Measurements from ENCODE around the gene GALNT17.

GALNT17 gene

DNA sequence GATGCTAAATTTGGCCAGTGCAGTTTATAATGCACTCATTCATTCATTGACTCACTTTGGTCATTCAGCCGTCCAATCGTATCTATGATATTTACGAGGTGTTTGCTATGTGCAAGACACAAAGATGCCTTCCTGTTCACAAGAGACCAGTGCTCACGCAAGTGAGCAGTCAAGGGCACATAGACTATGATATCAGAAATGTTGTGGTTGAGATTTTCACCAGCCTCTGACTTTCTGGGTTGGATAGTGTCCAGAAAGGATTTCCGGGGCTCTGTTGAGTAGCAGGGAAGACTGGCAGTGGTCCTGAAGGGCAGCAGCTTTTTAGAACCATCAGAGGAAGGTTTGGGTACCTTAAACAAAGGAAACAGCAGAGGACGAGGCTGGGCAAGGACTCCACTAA is 191.8 kb downstream of the GALNT17 start:
- Histone ChIP-seq H2BK120ac (ENCODE audit: low read depth, low read length) (no peak overlapping the region), H2BK15ac (ENCODE audit: low read depth, poor library complexity, severe bottlenecking) (no peak overlapping the region), H2AK5ac (ENCODE audit: low read length, severe bottlenecking) (no peak overlapping the region), H3K27me3 (ENCODE audit: control insufficient read depth in 1 of 2, insufficient read depth in 1 of 2, low read length in 2 of 2) (no peaks in the 10 kb centered on the region), H3K4me3 (ENCODE audit: insufficient read depth in 1 of 2, low read depth in 1 of 2, low read length in 2 of 2) (no peak overlapping the region), H3K36me3 (ENCODE audit: control insufficient read depth in 1 of 2, insufficient read depth in 2 of 2, low read depth in 1 of 2, low read length in 2 of 2) (no peaks in the 10 kb centered on the region), H3K79me1 (replicated peaks; ENCODE audit: low read length, poor library complexity, severe bottlenecking) (no peaks in the 10 kb centered on the region), H3K4me1 (ENCODE audit: control insufficient read depth, insufficient read depth, low read depth, low read length) (no peaks in the 10 kb centered on the region), H4K91ac (ENCODE audit: low read length) (no peak overlapping the region), H3K4me2 (ENCODE audit: low read length, poor library complexity, severe bottlenecking) (no peak overlapping the region), H3K9me3 (ENCODE audit: control insufficient read depth, low read length) (no peaks in the 10 kb centered on the region), H3K23ac (ENCODE audit: low read length in 2 of 2) (no peak overlapping the region), H3K27ac (ENCODE audit: low read length, poor library complexity, severe bottlenecking) (no peak overlapping the region), H4K8ac (ENCODE audit: low read length) (no peak overlapping the region), H3K18ac (ENCODE audit: low read depth in 1 of 2, low read length in 2 of 2) (no peak overlapping the region), H3K9ac (ENCODE audit: low read length) (no peak overlapping the region), H2BK12ac (ENCODE audit: low read length in 2 of 2) (no peak overlapping the region), H3K14ac (ENCODE audit: low read length in 2 of 2) (no peak overlapping the region), H3K4ac (ENCODE audit: low read depth in 1 of 2, low read length in 2 of 2) (no peak overlapping the region), H2BK5ac (ENCODE audit: low read depth, low read length, poor library complexity, severe bottlenecking) (no peak overlapping the region), H2AFZ (ENCODE audit: low read depth, low read length) (no peak overlapping the region)
- no peak for DNase-seq
- 71% methylated on average over 6 of the region's 6 CpGs for WGBS

DNA sequence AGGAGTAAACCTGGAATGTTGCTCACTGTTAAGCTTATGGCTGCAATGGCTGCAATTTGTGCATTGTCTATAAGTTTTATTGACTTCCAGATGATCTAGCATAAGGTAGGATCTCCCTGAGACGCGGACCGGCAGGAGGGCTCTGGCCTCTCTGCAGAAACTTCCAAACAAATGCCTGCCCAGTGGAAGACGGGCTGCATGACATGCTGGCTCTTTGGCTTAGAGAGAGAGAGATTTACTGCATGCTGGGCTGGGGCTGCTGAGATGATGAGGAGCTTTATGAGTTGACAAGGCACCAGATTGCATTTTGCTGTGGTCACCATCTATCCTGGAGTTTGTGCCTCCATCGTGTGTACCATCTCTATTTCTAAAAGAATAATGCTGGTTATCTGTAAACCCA is 193.2 kb downstream of the GALNT17 start:
- no peaks in the 10 kb centered on the region for H3K27me3 ChIP-seq (ENCODE audit: control insufficient read depth in 1 of 2, insufficient read depth in 1 of 2, low read length in 2 of 2)
- no peak overlapping the region for H3K23ac ChIP-seq (ENCODE audit: low read length in 2 of 2)
- H3K4me3 ChIP-seq (ENCODE audit: insufficient read depth in 1 of 2, low read depth in 1 of 2, low read length in 2 of 2), result no peak overlapping the region
- no peaks in the 10 kb centered on the region for H3K9me3 ChIP-seq (ENCODE audit: control insufficient read depth, low read length)
- H3K4me1 ChIP-seq (ENCODE audit: control insufficient read depth, insufficient read depth, low read depth, low read length), result no peaks in the 10 kb centered on the region
- no peak overlapping the region for H2BK120ac ChIP-seq (ENCODE audit: low read depth, low read length)
- H3K27ac ChIP-seq (ENCODE audit: low read length, poor library complexity, severe bottlenecking), result no peak overlapping the region
- no peak overlapping the region for H3K4me2 ChIP-seq (ENCODE audit: low read length, poor library complexity, severe bottlenecking)
- no peak overlapping the region for H2BK15ac ChIP-seq (ENCODE audit: low read depth, poor library complexity, severe bottlenecking)
- H3K79me1 ChIP-seq (replicated peaks; ENCODE audit: low read length, poor library complexity, severe bottlenecking), result no peaks in the 10 kb centered on the region
- no peak overlapping the region for H4K91ac ChIP-seq (ENCODE audit: low read length)
- no peak overlapping the region for H2AK5ac ChIP-seq (ENCODE audit: low read length, severe bottlenecking)
- no peak overlapping the region for H2BK5ac ChIP-seq (ENCODE audit: low read depth, low read length, poor library complexity, severe bottlenecking)
- no peak overlapping the region for H4K8ac ChIP-seq (ENCODE audit: low read length)
- no peak overlapping the region for H2BK12ac ChIP-seq (ENCODE audit: low read length in 2 of 2)
- H3K9ac ChIP-seq (ENCODE audit: low read length), result no peak overlapping the region
- no peak overlapping the region for H3K4ac ChIP-seq (ENCODE audit: low read depth in 1 of 2, low read length in 2 of 2)
- no peaks in the 10 kb centered on the region for H3K36me3 ChIP-seq (ENCODE audit: control insufficient read depth in 1 of 2, insufficient read depth in 2 of 2, low read depth in 1 of 2, low read length in 2 of 2)
- WGBS, result 51% methylated on average over 5 of the region's 5 CpGs
- no peak overlapping the region for H3K14ac ChIP-seq (ENCODE audit: low read length in 2 of 2)
- no peak overlapping the region for H2AFZ ChIP-seq (ENCODE audit: low read depth, low read length)
- H3K18ac ChIP-seq (ENCODE audit: low read depth in 1 of 2, low read length in 2 of 2), result no peak overlapping the region
- no peak for DNase-seq

DNA sequence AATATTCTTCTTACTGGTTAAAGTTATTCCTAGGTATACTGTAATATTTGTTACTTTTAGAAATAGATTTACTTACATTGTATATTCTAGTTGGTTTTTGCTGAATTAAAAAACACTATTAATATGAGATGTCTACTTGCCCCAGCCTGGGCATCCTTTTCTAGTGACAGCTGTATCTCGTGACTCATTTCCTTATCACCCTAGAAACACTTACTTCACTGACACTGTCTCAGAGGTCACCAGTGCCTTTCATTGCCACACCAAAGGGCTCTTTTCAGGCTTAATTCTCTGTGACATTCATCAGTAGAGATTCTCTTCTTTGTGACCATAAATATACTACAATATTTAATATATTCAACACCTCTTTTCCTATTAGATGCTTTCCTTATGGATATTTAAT is 194.7 kb downstream of the GALNT17 start:
- Histone ChIP-seq H3K9ac (ENCODE audit: low read length) (no peak overlapping the region), H3K23ac (ENCODE audit: low read length in 2 of 2) (no peak overlapping the region), H2BK12ac (ENCODE audit: low read length in 2 of 2) (no peak overlapping the region), H2AFZ (ENCODE audit: low read depth, low read length) (no peak overlapping the region), H2BK5ac (ENCODE audit: low read depth, low read length, poor library complexity, severe bottlenecking) (no peak overlapping the region), H4K91ac (ENCODE audit: low read length) (no peak overlapping the region), H3K9me3 (ENCODE audit: control insufficient read depth, low read length) (no peaks in the 10 kb centered on the region), H3K18ac (ENCODE audit: low read depth in 1 of 2, low read length in 2 of 2) (no peak overlapping the region), H3K4ac (ENCODE audit: low read depth in 1 of 2, low read length in 2 of 2) (no peak overlapping the region), H4K8ac (ENCODE audit: low read length) (no peak overlapping the region), H3K14ac (ENCODE audit: low read length in 2 of 2) (no peak overlapping the region), H3K79me1 (replicated peaks; ENCODE audit: low read length, poor library complexity, severe bottlenecking) (no peaks in the 10 kb centered on the region), H3K27ac (ENCODE audit: low read length, poor library complexity, severe bottlenecking) (no peak overlapping the region), H2AK5ac (ENCODE audit: low read length, severe bottlenecking) (no peak overlapping the region), H2BK15ac (ENCODE audit: low read depth, poor library complexity, severe bottlenecking) (no peak overlapping the region), H3K27me3 (ENCODE audit: control insufficient read depth in 1 of 2, insufficient read depth in 1 of 2, low read length in 2 of 2) (no peaks in the 10 kb centered on the region), H3K36me3 (ENCODE audit: control insufficient read depth in 1 of 2, insufficient read depth in 2 of 2, low read depth in 1 of 2, low read length in 2 of 2) (no peaks in the 10 kb centered on the region), H3K4me1 (ENCODE audit: control insufficient read depth, insufficient read depth, low read depth, low read length) (no peaks in the 10 kb centered on the region), H2BK120ac (ENCODE audit: low read depth, low read length) (no peak overlapping the region), H3K4me2 (ENCODE audit: low read length, poor library complexity, severe bottlenecking) (no peak overlapping the region), H3K4me3 (ENCODE audit: insufficient read depth in 1 of 2, low read depth in 1 of 2, low read length in 2 of 2) (no peak overlapping the region)
- WGBS, result 44% methylated on average over 1 of the region's 1 CpG
- DNase-seq, result no peak

DNA sequence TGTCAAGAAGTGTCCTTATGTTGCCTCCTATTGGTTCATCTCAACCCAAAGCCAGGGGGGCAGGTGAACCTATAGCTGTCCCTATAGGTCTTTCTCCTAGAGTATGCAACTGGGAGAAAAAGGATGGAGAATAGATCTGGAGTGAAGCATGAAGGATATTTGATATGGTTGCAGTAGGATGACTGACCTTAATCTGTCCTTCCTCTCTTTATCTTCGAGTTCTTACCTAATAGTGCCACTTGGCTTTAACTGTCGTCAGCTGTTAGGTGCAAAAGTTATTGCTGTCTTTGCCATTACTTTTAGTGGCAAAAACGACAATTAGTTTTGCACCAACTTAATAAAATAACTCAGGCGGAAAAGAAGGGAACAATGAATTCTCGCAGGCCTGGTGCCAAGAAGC is 196.0 kb downstream of the GALNT17 start:
- no peak overlapping the region for H3K4me3 ChIP-seq (ENCODE audit: insufficient read depth in 1 of 2, low read depth in 1 of 2, low read length in 2 of 2)
- H2AFZ ChIP-seq (ENCODE audit: low read depth, low read length), result no peak overlapping the region
- H2BK5ac ChIP-seq (ENCODE audit: low read depth, low read length, poor library complexity, severe bottlenecking), result no peak overlapping the region
- H3K23ac ChIP-seq (ENCODE audit: low read length in 2 of 2), result no peak overlapping the region
- H2BK120ac ChIP-seq (ENCODE audit: low read depth, low read length), result no peak overlapping the region
- H2BK15ac ChIP-seq (ENCODE audit: low read depth, poor library complexity, severe bottlenecking), result no peak overlapping the region
- H2BK12ac ChIP-seq (ENCODE audit: low read length in 2 of 2), result no peak overlapping the region
- H4K8ac ChIP-seq (ENCODE audit: low read length), result no peak overlapping the region
- H3K18ac ChIP-seq (ENCODE audit: low read depth in 1 of 2, low read length in 2 of 2), result no peak overlapping the region
- no peaks in the 10 kb centered on the region for H3K9me3 ChIP-seq (ENCODE audit: control insufficient read depth, low read length)
- no peaks in the 10 kb centered on the region for H3K27me3 ChIP-seq (ENCODE audit: control insufficient read depth in 1 of 2, insufficient read depth in 1 of 2, low read length in 2 of 2)
- H3K4me1 ChIP-seq (ENCODE audit: control insufficient read depth, insufficient read depth, low read depth, low read length), result no peaks in the 10 kb centered on the region
- no peak overlapping the region for H4K91ac ChIP-seq (ENCODE audit: low read length)
- no peaks in the 10 kb centered on the region for H3K36me3 ChIP-seq (ENCODE audit: control insufficient read depth in 1 of 2, insufficient read depth in 2 of 2, low read depth in 1 of 2, low read length in 2 of 2)
- no peak overlapping the region for H3K4ac ChIP-seq (ENCODE audit: low read depth in 1 of 2, low read length in 2 of 2)
- no peaks in the 10 kb centered on the region for H3K79me1 ChIP-seq (replicated peaks; ENCODE audit: low read length, poor library complexity, severe bottlenecking)
- no peak overlapping the region for H3K27ac ChIP-seq (ENCODE audit: low read length, poor library complexity, severe bottlenecking)
- DNase-seq, result no peak
- no peak overlapping the region for H2AK5ac ChIP-seq (ENCODE audit: low read length, severe bottlenecking)
- WGBS, result 82% methylated on average over 5 of the region's 5 CpGs
- no peak overlapping the region for H3K4me2 ChIP-seq (ENCODE audit: low read length, poor library complexity, severe bottlenecking)
- no peak overlapping the region for H3K14ac ChIP-seq (ENCODE audit: low read length in 2 of 2)
- no peak overlapping the region for H3K9ac ChIP-seq (ENCODE audit: low read length)
